ENCODE data around the gene SLC7A9.

The SLC7A9 gene

DNA sequence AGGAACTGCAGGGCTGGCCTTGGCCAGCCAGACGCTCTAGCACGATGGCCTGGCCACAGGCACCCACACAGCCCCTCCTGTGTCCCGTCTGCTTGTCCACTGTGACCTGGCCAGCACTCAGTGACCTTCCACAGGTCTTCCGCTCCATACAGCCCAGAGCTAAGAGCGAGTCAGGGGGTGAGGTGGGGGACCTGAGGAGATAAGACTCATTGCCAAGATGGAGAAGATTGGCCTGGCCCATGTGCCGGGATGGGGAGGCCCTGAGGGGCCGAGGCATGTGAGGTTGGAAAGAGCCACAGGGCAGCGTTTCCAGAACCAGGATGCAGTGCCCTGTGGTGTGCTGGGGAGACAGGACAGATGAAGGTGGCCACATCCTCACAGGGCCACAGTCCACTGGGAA, 10.2 kb upstream of the SLC7A9 start:
- no peak for DNase-seq
- no peak overlapping the region for H3K4me3 Mint-ChIP-seq
- peaks cover 34% of the 10 kb centered on the region for H3K36me3 Mint-ChIP-seq (ENCODE audit: low read depth)
- TF ChIP-seq CTCF (IDR thresholded peaks at IDR 0.05), result no peak
- H3K27me3 Mint-ChIP-seq (ENCODE audit: low read depth, poor library complexity), result peaks cover 3% of the 10 kb centered on the region
- H3K4me1 Mint-ChIP-seq, result no peaks in the 10 kb centered on the region
- no peak overlapping the region for H3K27ac Mint-ChIP-seq
- H3K9me3 Mint-ChIP-seq, result no peaks in the 10 kb centered on the region

- Mint-ChIP-seq H3K9me3 (no peaks in the 10 kb centered on the region), H3K36me3 (ENCODE audit: low read depth) (peaks cover 31% of the 10 kb centered on the region), H3K4me1 (no peaks in the 10 kb centered on the region), H3K27me3 (ENCODE audit: low read depth, poor library complexity) (peaks cover 3% of the 10 kb centered on the region), H3K4me3 (no peak overlapping the region), H3K27ac (no peak overlapping the region)
- no peak for DNase-seq
- TF ChIP-seq CTCF (IDR thresholded peaks at IDR 0.05), result no peak
Measured at GRCh38 chr19:32878988-32879387, 9.4 kb upstream of the SLC7A9 start.

DNA sequence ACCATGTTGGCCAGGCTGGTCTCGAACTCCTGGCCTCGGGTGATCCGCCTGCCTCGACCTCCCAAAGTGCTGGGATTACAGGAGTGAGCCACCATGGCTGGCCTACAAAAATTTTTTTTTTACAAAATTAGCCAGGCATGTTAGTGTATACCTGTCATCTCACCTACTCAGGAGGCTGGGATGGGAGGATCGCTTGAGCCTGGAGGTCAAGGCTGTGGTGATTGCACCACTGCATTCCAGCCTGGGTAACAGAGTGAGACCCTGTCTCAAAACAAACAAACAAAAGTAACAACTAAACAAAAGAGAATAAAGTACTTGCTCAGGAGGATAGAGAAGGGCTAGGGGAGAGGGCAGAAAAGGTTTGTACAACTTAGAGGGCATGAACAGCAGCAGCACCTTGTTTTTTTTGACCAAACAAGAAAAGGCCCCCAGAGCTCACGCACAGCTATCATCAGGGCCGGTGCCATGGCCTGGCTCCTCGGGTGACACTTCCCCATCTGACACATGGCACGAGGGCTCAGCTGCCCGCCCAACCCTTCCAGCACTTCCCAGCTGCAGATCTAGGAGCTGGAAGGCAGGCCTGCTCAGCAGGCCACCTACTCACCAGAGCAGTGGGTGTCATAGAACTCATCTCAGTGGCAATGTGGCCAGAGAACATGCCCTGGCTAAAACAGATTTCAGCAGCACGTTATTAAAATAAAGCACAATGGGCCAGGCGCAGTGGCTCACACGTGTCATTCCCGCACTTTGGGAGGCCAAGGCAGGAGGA, 8.6 kb upstream of the SLC7A9 start:
- Mint-ChIP-seq H3K27ac (no peak overlapping the region), H3K27me3 (ENCODE audit: low read depth, poor library complexity) (peaks cover 3% of the 10 kb centered on the region), H3K36me3 (ENCODE audit: low read depth) (peaks cover 22% of the 10 kb centered on the region), H3K9me3 (no peaks in the 10 kb centered on the region), H3K4me1 (no peaks in the 10 kb centered on the region), H3K4me3 (no peak overlapping the region)
- DNase-seq, result no peak
- no peak for TF ChIP-seq CTCF (IDR thresholded peaks at IDR 0.05)

- TF ChIP-seq CTCF (IDR thresholded peaks at IDR 0.05), result no peak
- no peak overlapping the region for H3K4me3 Mint-ChIP-seq
- no peak overlapping the region for H3K27ac Mint-ChIP-seq
- H3K36me3 Mint-ChIP-seq (ENCODE audit: low read depth), result peaks cover 21% of the 10 kb centered on the region
- no peaks in the 10 kb centered on the region for H3K4me1 Mint-ChIP-seq
- peaks cover 3% of the 10 kb centered on the region for H3K27me3 Mint-ChIP-seq (ENCODE audit: low read depth, poor library complexity)
- H3K9me3 Mint-ChIP-seq, result no peaks in the 10 kb centered on the region
- DNase-seq, result no peak
Measured at GRCh38 chr19:32877323-32877912, 7.9 kb upstream of the SLC7A9 start.

GRCh38 chr19:32876919-32877285, 7.3 kb upstream of the SLC7A9 start:
- peaks cover 3% of the 10 kb centered on the region for H3K27me3 Mint-ChIP-seq (ENCODE audit: low read depth, poor library complexity)
- no peak overlapping the region for H3K27ac Mint-ChIP-seq
- no peak overlapping the region for H3K4me3 Mint-ChIP-seq
- no peaks in the 10 kb centered on the region for H3K9me3 Mint-ChIP-seq
- H3K36me3 Mint-ChIP-seq (ENCODE audit: low read depth), result peaks cover 21% of the 10 kb centered on the region
- DNase-seq, result no peak
- TF ChIP-seq CTCF (IDR thresholded peaks at IDR 0.05), result no peak
- no peaks in the 10 kb centered on the region for H3K4me1 Mint-ChIP-seq

All from nephron progenitor cell (in vitro differentiated cells).